HUES48 (cell line): Measurements from ENCODE around the gene PLLP.

Source experiments
- H3K27ac ChIP-seq: one replicate; pipeline ENCODE4 v1.7.0; 2013; ENCODE audit warnings: low read depth, low read length, inconsistent platforms
- H3K27me3 ChIP-seq: 2 replicates; pipeline ENCODE4 v1.6.1; 2013; ENCODE audit warnings: mild to moderate bottlenecking, low read length; ENCODE audit not compliant: control insufficient read depth, insufficient read depth
- H3K36me3 ChIP-seq: 2 replicates; pipeline ENCODE4 v1.6.1; 2013; ENCODE audit warnings: low read length; ENCODE audit not compliant: control insufficient read depth, insufficient read depth
- H3K4me1 ChIP-seq: 2 replicates; pipeline ENCODE4 v1.6.1; 2013; ENCODE audit warnings: mild to moderate bottlenecking, low read length; ENCODE audit not compliant: control insufficient read depth, insufficient read depth
- H3K4me3 ChIP-seq: 2 replicates; pipeline ENCODE4 v1.5.1; 2013; ENCODE audit warnings: mild to moderate bottlenecking, low read depth, low read length
- H3K9ac ChIP-seq: 2 replicates; pipeline ENCODE4 v1.6.1; 2013; ENCODE audit warnings: mild to moderate bottlenecking, low read depth, low read length, moderate library complexity
- H3K9me3 ChIP-seq: 2 replicates; pipeline ENCODE4 v1.6.1; 2013; ENCODE audit warnings: low read length; ENCODE audit not compliant: control insufficient read depth, insufficient read depth

PLLP gene

DNA sequence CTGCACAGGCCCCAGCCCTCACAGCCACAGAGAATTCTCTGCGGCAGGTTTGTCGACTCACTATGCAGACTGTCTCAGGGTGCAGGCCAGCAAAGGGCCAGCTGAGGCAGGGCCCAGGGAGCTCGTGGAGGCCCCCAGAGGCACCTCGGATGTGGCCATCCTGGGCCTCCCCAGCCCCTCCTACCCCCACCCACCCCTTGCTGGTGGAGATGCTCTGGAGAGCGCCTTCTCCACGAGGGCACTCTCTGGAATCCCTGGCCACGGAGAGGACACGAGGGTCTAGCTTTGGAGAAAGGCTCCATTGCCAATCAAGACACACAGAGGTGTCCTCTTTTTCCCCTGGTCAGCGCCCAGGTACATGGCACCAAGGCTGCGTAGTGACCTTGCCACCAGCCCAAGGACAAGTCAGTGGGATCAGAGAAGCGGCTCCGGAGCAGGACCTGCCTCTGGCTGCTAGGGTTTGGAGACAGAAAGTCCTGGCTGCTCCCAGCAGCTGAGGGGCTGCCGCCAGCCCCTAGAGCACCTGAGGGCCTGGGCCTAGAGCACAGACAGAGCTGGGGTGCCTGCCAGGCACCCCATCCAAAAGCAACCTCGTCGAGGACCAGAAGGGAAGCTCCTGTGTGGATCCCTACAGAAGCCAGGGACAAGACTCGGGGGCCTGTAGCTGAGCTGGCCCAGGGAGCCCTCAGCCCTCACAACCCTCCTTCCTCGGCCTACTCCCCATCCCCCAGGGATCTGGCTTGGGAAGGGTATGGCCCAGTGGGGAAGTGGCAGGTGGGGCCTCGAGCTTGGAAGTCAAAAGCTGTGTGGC is 20.7 kb downstream of the PLLP start:
- Histone ChIP-seq H3K36me3 (no peaks in the 10 kb centered on the region), H3K9ac (no peak overlapping the region), H3K27ac (no peak overlapping the region), H3K9me3 (no peaks in the 10 kb centered on the region), H3K27me3 (no peaks in the 10 kb centered on the region), H3K4me3 (no peak overlapping the region), H3K4me1 (peaks cover 16% of the 10 kb centered on the region)

DNA sequence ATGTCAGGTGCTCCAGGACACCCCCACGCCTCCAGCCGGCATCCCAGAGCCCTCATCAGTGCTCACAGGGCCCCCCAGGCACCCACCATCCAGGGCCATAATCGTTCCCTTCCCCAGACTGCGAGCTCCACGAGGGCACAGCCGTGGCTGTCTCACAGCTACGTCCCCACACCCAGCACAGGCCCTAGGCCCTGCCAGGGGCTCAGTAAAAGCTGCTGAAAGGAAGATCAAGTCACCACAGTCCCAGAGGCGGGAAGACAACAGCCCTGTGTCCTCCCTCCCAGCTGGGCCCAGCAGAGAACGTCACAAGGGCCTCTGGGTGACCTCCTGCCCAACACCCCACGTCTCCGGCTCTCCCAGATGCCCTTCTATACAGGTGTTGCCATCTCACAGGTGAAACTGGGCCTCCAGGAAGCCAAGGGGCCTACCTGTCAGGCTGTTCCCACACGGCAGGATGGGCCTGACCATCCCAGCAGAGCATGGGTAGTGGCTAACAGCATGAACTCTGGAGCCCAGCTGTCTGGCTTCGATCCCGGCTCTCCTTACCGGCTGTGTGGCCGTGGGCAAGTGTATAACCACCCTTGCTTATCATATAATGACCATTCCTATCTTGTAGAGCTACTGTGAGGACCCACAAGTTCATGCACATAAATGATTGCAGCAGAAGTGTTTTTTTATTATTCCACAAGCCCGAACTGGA is 21.5 kb downstream of the PLLP start:
- Histone ChIP-seq H3K27me3 (no peaks in the 10 kb centered on the region), H3K4me1 (peaks cover 16% of the 10 kb centered on the region), H3K27ac (no peak overlapping the region), H3K9ac (no peak overlapping the region), H3K9me3 (no peaks in the 10 kb centered on the region), H3K4me3 (no peak overlapping the region), H3K36me3 (no peaks in the 10 kb centered on the region)

DNA sequence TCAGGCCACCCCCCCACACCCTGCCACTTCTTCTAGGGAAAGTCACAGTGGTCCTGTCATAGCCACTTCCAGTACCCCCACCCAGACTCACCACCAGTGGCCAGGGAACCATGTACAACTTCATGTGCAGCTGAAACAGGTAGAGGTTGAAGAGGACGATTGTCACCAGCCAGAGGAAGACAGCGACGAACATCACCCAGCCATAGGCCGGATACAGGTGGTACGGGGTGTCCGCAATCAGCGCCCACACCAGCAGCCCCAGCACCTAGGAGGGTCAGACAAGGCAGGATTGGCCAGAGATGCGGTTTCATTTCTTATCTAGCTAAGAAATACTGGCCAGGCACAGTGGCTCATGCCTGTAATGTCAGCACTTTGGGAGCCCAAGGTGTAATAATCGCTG is 22.7 kb downstream of the PLLP start:
- no peak overlapping the region for H3K9ac ChIP-seq
- H3K4me1 ChIP-seq, result peaks cover 14% of the 10 kb centered on the region
- no peak overlapping the region for H3K4me3 ChIP-seq
- no peaks in the 10 kb centered on the region for H3K36me3 ChIP-seq
- H3K9me3 ChIP-seq, result no peaks in the 10 kb centered on the region
- H3K27ac ChIP-seq, result no peak overlapping the region
- no peaks in the 10 kb centered on the region for H3K27me3 ChIP-seq

DNA sequence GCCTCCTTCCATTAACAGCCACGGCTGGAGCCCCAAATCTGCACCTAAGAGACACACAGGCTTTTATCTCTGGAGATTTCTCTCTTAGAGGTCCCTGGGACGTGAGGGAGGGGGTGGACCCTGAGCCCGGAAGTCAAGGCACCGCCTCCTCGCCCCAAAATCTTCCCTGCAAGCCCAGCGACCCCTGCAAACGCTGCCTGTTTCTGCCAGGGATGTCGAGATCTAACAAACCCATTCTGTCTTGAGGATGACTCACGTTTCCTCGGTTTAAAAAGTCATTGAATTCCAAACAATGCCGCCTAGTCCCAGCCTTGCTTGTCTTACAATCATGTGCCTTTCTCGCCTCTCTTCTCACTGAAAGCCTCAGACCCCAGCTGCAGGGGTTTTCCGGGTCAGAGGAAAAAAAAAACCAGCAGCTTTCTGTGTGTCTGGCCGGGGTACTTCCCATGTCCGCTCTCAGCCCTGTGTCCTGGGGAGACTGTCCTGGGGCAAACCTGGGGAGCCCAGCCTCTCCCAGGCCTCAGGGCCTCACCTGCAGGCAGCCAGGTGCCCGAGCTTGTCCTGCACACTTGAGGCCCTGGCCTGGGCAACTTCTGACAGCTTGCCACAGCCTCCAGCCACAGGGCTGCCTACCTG is 24.1 kb downstream of the PLLP start:
- peak overlapping the region; percentile 97 for H3K27ac ChIP-seq

DNA sequence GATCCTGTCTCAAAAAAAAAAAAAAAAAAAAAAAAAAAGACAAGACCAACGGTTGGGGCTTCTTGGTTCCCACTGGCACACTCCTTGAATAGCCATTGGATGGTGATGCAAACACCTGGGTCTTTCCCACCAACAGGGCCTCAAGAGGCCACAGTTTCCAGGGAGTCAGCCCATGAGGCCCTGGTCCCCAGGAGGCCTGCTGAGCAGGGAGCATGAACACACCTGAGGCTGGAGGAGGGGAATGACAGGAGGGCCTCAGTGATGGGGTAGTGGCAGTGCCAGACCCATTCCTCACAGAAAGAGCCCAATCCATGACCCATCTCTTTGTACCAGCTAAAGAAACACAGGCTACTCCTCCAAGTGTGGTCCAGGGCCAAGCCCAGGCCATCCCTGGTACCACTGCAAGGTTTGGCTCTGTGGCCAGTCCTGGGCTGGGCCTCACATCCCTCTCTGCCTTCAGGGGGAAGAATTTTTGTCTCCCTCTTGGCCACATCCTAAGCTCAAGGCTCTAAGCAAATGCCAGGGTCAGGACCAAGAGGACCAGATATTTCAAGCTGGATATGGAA is 25.5 kb downstream of the PLLP start:
- no peak overlapping the region for H3K27ac ChIP-seq
- H3K4me3 ChIP-seq, result no peak overlapping the region
- no peaks in the 10 kb centered on the region for H3K36me3 ChIP-seq
- peaks cover 10% of the 10 kb centered on the region for H3K4me1 ChIP-seq
- no peaks in the 10 kb centered on the region for H3K27me3 ChIP-seq
- H3K9me3 ChIP-seq, result no peaks in the 10 kb centered on the region
- no peak overlapping the region for H3K9ac ChIP-seq

More for the DNA sequence above, 24.1 kb downstream of the PLLP start:
- H3K4me1 ChIP-seq, result peaks cover 10% of the 10 kb centered on the region
- no peaks in the 10 kb centered on the region for H3K27me3 ChIP-seq
- H3K36me3 ChIP-seq, result no peaks in the 10 kb centered on the region
- H3K9me3 ChIP-seq, result no peaks in the 10 kb centered on the region
- no peak overlapping the region for H3K4me3 ChIP-seq
- peak overlapping the region; percentile 2; the same call in 1 of the 2 replicates for H3K9ac ChIP-seq

DNA sequence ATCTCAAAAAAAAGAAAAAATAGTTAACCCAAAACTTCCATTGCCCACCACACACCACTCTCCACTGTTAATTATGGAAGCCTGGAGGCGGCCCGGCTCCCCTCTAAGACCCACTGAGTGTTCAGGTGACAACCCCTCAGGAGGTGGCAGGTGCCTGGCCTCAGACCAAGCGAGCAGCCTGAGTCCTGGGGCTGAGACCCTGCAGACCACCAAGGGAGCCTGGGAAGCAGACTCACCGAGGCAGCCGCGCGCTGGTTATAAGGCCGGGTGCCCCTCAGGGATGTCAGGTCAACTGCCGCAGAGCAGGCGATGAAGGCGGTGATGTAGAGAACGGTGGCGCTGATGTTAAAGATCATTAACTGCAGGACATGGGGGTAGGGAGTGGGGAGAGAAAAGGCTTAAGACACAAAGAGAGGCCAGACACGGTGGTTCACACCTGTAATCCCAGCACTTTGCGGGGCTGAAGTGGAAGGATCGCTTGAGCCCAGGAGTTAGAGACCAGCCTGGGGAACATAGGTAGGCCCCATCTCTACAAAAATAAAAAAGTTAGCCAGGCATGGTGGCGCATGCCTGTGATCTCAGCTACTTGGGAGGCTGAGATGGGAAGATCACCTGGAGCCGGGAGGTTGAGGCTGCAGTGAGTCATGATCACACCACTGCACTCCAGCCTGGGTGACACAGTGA is 26.1 kb downstream of the PLLP start:
- Histone ChIP-seq H3K27me3 (no peaks in the 10 kb centered on the region), H3K4me3 (no peak overlapping the region), H3K9ac (no peak overlapping the region), H3K4me1 (peaks cover 10% of the 10 kb centered on the region), H3K27ac (no peak overlapping the region), H3K9me3 (no peaks in the 10 kb centered on the region), H3K36me3 (no peaks in the 10 kb centered on the region)

DNA sequence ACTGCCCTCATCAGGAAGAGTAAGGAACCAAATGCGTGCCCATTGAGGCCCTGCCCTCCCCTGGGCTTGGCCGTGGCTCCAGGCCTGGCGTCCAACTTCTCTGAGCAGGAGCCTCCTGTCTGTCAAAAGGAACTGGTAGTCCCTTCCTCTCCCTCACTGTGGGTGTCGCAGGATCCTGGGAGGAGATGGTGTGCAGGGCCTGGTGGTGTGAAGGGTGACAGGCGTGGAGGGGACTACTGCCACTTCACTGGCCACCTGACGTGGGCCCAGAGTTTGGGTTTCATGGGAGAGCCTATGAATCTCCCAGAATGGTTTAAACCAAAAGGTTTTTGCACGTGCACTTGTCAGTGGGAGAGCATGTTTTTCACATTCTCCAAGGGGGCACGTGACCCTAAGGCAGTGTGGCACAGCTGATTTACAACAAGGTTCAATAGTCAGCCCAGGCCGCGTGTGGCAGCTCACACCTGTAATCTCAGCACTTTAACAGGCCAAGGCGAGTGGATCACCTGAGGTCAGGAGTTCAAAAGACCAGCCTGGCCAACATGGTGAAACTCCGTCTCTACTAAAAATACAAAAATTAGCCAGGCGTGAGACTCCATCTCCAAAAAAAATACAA is 26.9 kb downstream of the PLLP start:
- H3K27ac ChIP-seq, result no peak overlapping the region
- H3K9me3 ChIP-seq, result no peaks in the 10 kb centered on the region
- no peak overlapping the region for H3K4me3 ChIP-seq
- H3K4me1 ChIP-seq, result peaks cover 10% of the 10 kb centered on the region
- no peak overlapping the region for H3K9ac ChIP-seq
- H3K27me3 ChIP-seq, result no peaks in the 10 kb centered on the region
- peaks cover 6% of the 10 kb centered on the region; the same call in 1 of the 2 replicates for H3K36me3 ChIP-seq

DNA sequence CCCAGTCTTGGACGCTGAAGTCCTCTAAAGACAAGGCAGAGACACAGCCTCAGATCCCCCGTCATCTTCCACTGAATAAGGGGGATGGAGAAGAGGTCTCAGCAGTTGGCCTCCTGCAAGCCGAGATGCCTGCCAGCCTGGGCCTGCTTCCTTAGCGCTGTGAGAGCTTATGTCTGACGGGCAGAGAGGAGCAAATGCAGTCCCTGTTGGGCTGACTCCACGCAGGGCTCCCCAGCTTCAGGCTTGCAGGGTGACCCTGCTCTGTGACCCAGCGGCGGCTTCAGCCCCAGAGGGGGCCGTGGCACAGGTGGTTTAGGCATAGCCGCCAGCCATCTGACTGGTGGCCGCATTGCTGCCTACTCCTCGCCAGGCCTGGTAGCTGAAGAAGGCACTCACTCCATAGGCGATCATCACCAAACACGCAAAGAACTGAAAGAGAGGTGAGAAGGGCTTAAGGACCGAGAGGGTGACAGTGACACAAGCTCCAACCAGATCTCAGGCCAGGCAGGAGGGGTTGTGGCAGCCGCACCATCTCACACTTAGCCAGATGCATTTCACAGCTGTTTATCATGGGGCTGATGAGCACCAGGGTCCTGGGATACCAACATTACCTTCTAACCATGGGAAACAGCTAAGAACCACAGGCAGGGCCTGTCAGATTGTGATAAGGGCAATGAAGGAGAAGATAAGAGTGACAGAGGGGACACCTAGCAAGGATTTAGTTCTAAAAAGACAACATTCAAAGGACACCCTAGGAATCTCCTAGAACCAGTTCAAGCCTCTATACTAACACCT is 27.7 kb downstream of the PLLP start:
- no peaks in the 10 kb centered on the region for H3K27me3 ChIP-seq
- no peak overlapping the region for H3K9ac ChIP-seq
- H3K4me3 ChIP-seq, result no peak overlapping the region
- peaks cover 10% of the 10 kb centered on the region for H3K4me1 ChIP-seq
- H3K9me3 ChIP-seq, result no peaks in the 10 kb centered on the region
- H3K36me3 ChIP-seq, result peaks cover 14% of the 10 kb centered on the region; the same call in 1 of the 2 replicates
- no peak overlapping the region for H3K27ac ChIP-seq

DNA sequence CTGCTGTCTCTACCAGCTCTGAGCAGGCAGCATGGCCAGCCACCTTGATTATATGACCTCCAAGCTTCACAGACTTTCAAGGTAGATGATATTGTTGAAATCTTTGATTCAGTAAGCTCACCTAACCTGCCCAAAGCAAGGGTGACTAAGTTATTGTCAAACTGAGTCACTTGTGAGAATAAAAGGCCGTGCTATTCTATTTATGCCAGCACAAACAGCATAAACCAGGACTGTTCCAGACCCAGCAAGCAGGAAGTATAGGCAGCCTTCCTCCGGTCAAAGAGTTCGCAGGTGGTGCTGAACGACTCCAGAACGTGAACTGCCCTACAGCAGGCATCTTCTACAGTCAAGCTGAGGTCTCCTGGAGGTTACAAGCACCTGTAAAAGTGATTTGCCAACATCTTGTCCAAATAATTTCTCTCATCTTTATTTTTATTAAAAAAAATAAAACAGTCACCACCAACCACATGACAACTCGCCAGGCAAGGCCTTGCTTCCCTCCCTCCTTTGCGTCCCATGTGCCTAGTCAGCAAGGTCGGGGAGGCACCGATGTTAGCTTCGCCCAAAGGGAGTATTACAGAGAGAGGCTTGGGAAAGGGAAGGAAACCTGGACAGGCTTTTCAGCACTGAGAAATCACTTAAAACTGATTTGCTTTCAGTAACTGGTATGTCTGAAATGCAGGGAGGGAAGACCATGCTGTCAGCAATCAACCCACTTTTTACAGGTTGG is 28.6 kb downstream of the PLLP start:
- H3K9ac ChIP-seq, result no peak overlapping the region
- no peak overlapping the region for H3K4me3 ChIP-seq
- peaks cover 10% of the 10 kb centered on the region for H3K4me1 ChIP-seq
- no peaks in the 10 kb centered on the region for H3K27me3 ChIP-seq
- no peak overlapping the region for H3K27ac ChIP-seq
- peaks cover 16% of the 10 kb centered on the region; the same call in 1 of the 2 replicates for H3K36me3 ChIP-seq
- no peaks in the 10 kb centered on the region for H3K9me3 ChIP-seq
